ENCODE results near the gene PODN.

Gene PODN

GRCh38 chr1:53076721-53077598, 14.9 kb downstream of the PODN start:
- no peak for TF ChIP-seq CTBP1 (IDR thresholded peaks at IDR 0.05; ENCODE audit: borderline replicate concordance)
- no peak for TF ChIP-seq BHLHE40 (IDR thresholded peaks at IDR 0.05; ENCODE audit: borderline replicate concordance)
- no peak for TF ChIP-seq NFRKB (IDR thresholded peaks at IDR 0.05)
- TF ChIP-seq HDGF (IDR thresholded peaks at IDR 0.05; ENCODE audit: borderline replicate concordance): no peak
- TF ChIP-seq FOXA1 (IDR thresholded peaks at IDR 0.05): no peak
- no peak for TF ChIP-seq SP1 (IDR thresholded peaks at IDR 0.05)
- POLR2A ChIA-PET: interaction anchor here (1.5 kb wide), 1 partner anchor 119 kb away, joined by 3 read pairs; the partner anchor contains the start of gene CPT2
- CTCF ChIA-PET: no interaction called here
- DNase-seq (ENCODE audit: extremely low spot score): no peak

GRCh38 chr1:53077599-53077965, 15.6 kb downstream of the PODN start:
- ChIA-PET POLR2A (no interaction called here), CTCF (no interaction called here)
- TF ChIP-seq L3MBTL2 (conservative IDR thresholded peaks at IDR 0.05) (no peak), ARNT (IDR thresholded peaks at IDR 0.05) (no peak), FOXA1 (IDR thresholded peaks at IDR 0.05) (no peak), LEF1 (IDR thresholded peaks at IDR 0.05; ENCODE audit: borderline replicate concordance) (no peak), TARDBP (IDR thresholded peaks at IDR 0.05) (no peak), HDGF (IDR thresholded peaks at IDR 0.05; ENCODE audit: borderline replicate concordance) (no peak), ZNF384 (IDR thresholded peaks at IDR 0.05) (no peak), FOXM1 (IDR thresholded peaks at IDR 0.05; ENCODE audit: borderline replicate concordance) (no peak), SP1 (IDR thresholded peaks at IDR 0.05) (no peak), CTBP1 (IDR thresholded peaks at IDR 0.05; ENCODE audit: borderline replicate concordance) (no peak), FOXK2 (IDR thresholded peaks at IDR 0.05) (no peak), BHLHE40 (IDR thresholded peaks at IDR 0.05; ENCODE audit: borderline replicate concordance) (no peak), NFRKB (IDR thresholded peaks at IDR 0.05) (no peak), PKNOX1 (IDR thresholded peaks at IDR 0.05) (no peak), SUZ12 (IDR thresholded peaks at IDR 0.05) (no peak)

GRCh38 chr1:53078333-53079101, 16.5 kb downstream of the PODN start:
- CTCF ChIA-PET: no interaction called here
- POLR2A ChIA-PET: no interaction called here
- no peak for TF ChIP-seq L3MBTL2 (conservative IDR thresholded peaks at IDR 0.05)
- no peak for TF ChIP-seq BHLHE40 (IDR thresholded peaks at IDR 0.05; ENCODE audit: borderline replicate concordance)
- no peak for TF ChIP-seq FOXK2 (IDR thresholded peaks at IDR 0.05)
- no peak for DNase-seq (ENCODE audit: extremely low spot score)

More at GRCh38 chr1:53077599-53077965, 15.6 kb downstream of the PODN start:
- no peak for DNase-seq (ENCODE audit: extremely low spot score)

GRCh38 chr1:53079251-53079650, 17.2 kb downstream of the PODN start:
- ChIA-PET POLR2A (no interaction called here), CTCF (no interaction called here)
- no peak for DNase-seq (ENCODE audit: extremely low spot score)
- TF ChIP-seq BHLHE40 (IDR thresholded peaks at IDR 0.05; ENCODE audit: borderline replicate concordance) (no peak), SP1 (IDR thresholded peaks at IDR 0.05) (no peak), HDGF (IDR thresholded peaks at IDR 0.05; ENCODE audit: borderline replicate concordance) (no peak), PKNOX1 (IDR thresholded peaks at IDR 0.05) (no peak), FOXA1 (IDR thresholded peaks at IDR 0.05) (no peak), ARNT (IDR thresholded peaks at IDR 0.05) (no peak), TARDBP (IDR thresholded peaks at IDR 0.05) (no peak), NFRKB (IDR thresholded peaks at IDR 0.05) (no peak), FOXK2 (IDR thresholded peaks at IDR 0.05) (no peak), L3MBTL2 (conservative IDR thresholded peaks at IDR 0.05) (no peak)

GRCh38 chr1:53080041-53080440, 18.0 kb downstream of the PODN start:
- TF ChIP-seq HDGF (IDR thresholded peaks at IDR 0.05; ENCODE audit: borderline replicate concordance) (no peak), FOXA1 (IDR thresholded peaks at IDR 0.05) (no peak), ELF4 (IDR thresholded peaks at IDR 0.05) (no peak), TARDBP (IDR thresholded peaks at IDR 0.05) (no peak), ZNF384 (IDR thresholded peaks at IDR 0.05) (no peak), FOXM1 (IDR thresholded peaks at IDR 0.05; ENCODE audit: borderline replicate concordance) (no peak), BHLHE40 (IDR thresholded peaks at IDR 0.05; ENCODE audit: borderline replicate concordance) (no peak), FOXK2 (IDR thresholded peaks at IDR 0.05) (no peak)
- DNase-seq (ENCODE audit: extremely low spot score): no peak
- POLR2A ChIA-PET: no interaction called here
- CTCF ChIA-PET: no interaction called here

- TF ChIP-seq CTBP1 (IDR thresholded peaks at IDR 0.05; ENCODE audit: borderline replicate concordance): no peak
- no peak for TF ChIP-seq TARDBP (IDR thresholded peaks at IDR 0.05)
- no peak for TF ChIP-seq FOXM1 (IDR thresholded peaks at IDR 0.05; ENCODE audit: borderline replicate concordance)
- no peak for TF ChIP-seq FOXK2 (IDR thresholded peaks at IDR 0.05)
- no peak for TF ChIP-seq ZNF384 (IDR thresholded peaks at IDR 0.05)
- TF ChIP-seq ARNT (IDR thresholded peaks at IDR 0.05): no peak
- no peak for TF ChIP-seq LEF1 (IDR thresholded peaks at IDR 0.05; ENCODE audit: borderline replicate concordance)
- TF ChIP-seq HDGF (IDR thresholded peaks at IDR 0.05; ENCODE audit: borderline replicate concordance): no peak
- no peak for TF ChIP-seq PKNOX1 (IDR thresholded peaks at IDR 0.05)
- no peak for TF ChIP-seq BHLHE40 (IDR thresholded peaks at IDR 0.05; ENCODE audit: borderline replicate concordance)
- no peak for TF ChIP-seq L3MBTL2 (conservative IDR thresholded peaks at IDR 0.05)
- POLR2A ChIA-PET: no interaction called here
- CTCF ChIA-PET: no interaction called here
- no peak for DNase-seq (ENCODE audit: extremely low spot score)
These were observed 18.8 kb downstream of the PODN start for GRCh38 chr1:53080769-53081168.
